ENCODE measurements around the gene DFFB. TPM values are rescaled to one million over a fixed set of nuclear protein-coding genes. Genes with fewer than 3 reads are reported as not detected.

DFFB gene
- total RNA-seq, 1 donor = 3.6 TPM

- no peak for TF ChIP-seq CTCF (IDR thresholded peaks at IDR 0.05; ENCODE audit: insufficient read depth, low read length)
- DNase-seq (ENCODE audit: low read depth) = no peak
Observed at GRCh38 chr1:3857791-3858129, 484 bp downstream of the DFFB start.

DNA sequence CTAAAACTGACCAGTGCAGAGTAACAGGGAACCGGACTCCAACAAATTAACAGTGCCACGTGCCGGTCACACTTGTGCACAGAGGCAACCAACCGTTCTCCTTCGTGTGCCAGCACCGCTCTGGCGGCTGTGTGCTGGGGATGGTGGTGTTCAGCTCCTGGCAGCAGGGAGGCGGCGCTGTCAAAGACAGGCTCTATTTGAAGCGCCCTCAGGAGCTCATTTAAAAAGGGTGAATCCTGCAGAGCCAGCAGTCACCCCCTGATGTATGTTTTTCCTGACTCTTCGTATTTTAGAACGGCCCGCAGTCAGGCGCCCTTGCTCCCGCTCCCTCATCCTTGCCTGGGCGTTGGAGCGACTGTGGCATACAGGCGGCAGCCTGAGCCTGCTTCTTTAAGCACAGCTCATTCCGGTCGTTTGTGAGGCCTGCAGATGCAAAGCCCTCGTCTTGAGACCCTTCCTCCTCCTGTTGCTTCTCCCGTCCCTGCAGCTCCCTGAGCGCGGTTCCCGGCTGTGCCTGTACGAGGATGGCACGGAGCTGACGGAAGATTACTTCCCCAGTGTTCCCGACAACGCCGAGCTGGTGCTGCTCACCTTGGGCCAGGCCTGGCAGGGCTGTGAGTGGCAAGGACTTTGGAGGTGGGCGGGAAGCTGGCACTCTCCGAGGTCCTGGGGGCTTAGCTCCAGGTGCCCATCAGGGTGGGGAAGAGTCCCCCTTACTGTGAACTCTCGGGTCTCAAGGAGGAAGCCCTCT lies 1.1 kb downstream of the DFFB start:
- TF ChIP-seq CTCF (IDR thresholded peaks at IDR 0.05; ENCODE audit: insufficient read depth, low read length) = no peak
- H3K4me3 ChIP-seq (ENCODE audit: low read depth, low read length) = peak overlapping the region; percentile 98
- DNase-seq (ENCODE audit: low read depth) = peak; percentile 15

More at GRCh38 chr1:3857791-3858129, 484 bp downstream of the DFFB start:
- peak overlapping the region; percentile 98 for H3K4me3 ChIP-seq (ENCODE audit: low read depth, low read length)

DNA sequence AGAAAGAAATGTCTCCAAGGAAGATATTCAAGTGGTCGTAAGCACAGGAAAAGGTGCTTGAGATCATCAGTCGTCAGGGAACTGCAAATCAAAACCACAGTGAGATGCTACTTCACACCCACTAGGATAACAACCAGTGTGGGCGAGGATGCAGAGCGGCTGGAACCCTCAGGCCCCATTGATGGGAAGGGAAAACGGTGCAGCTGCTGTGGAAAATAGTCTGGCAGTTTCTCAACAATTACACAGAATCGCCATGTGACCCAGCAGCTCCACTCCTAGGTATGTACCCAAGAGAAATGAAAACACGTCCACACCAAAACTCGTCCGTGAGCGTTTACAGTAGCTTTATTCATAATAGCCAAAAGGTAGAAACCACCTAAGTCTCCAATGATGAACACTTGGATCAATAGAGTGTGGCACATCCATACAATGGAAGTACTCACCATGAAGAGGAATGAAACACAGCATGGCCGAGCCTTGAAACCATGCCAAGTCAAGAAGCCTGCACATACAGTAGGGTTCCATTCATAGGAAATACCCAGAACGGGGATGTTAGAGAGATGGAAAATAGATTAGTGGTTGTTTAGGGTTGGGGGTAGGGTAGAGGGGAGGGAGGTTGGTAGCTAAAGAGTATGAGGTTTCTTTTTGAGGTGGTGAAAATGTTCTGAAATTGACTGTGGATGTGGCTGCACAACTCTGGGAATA lies 6.1 kb downstream of the DFFB start:
- DNase-seq (ENCODE audit: low read depth) = no peak
- TF ChIP-seq CTCF (IDR thresholded peaks at IDR 0.05; ENCODE audit: insufficient read depth, low read length) = no peak
- H3K4me3 ChIP-seq (ENCODE audit: low read depth, low read length) = no peak overlapping the region

GRCh38 chr1:3864884-3865283 lies 7.6 kb downstream of the DFFB start:
- no peak overlapping the region for H3K4me3 ChIP-seq (ENCODE audit: low read depth, low read length)
- TF ChIP-seq CTCF (IDR thresholded peaks at IDR 0.05; ENCODE audit: insufficient read depth, low read length) = no peak
- DNase-seq (ENCODE audit: low read depth) = no peak

DNA sequence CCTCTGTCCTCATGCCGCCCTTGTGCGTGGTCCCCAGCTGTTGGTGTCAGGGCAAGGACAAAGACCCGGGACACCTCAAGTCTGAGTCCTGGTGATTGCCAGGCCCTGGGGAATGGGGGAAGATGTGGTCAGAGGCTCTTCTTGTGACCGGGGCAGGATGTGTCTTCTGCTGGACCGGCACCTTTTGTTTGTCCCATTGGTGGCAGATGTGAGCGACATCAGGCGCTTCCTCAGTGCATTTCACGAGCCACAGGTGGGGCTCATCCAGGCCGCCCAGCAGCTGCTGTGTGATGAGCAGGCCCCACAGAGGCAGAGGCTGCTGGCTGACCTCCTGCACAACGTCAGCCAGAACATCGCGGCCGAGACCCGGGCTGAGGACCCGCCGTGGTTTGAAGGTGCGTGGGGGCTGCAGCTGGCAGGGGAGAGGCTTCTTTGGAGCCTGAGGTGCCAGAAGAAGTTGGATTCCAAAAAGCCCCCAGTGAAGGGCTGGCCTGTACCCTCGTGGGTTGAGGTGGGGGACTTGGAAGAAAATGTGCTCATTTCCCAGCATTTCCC lies 8.4 kb downstream of the DFFB start:
- no peak overlapping the region for H3K4me3 ChIP-seq (ENCODE audit: low read depth, low read length)
- no peak for TF ChIP-seq CTCF (IDR thresholded peaks at IDR 0.05; ENCODE audit: insufficient read depth, low read length)
- DNase-seq (ENCODE audit: low read depth) = no peak

- no peak overlapping the region for H3K4me3 ChIP-seq (ENCODE audit: low read depth, low read length)
- no peak for DNase-seq (ENCODE audit: low read depth)
- TF ChIP-seq CTCF (IDR thresholded peaks at IDR 0.05; ENCODE audit: insufficient read depth, low read length) = no peak
Observed at GRCh38 chr1:3868464-3869006, 11.3 kb downstream of the DFFB start.
